DMS114 treated with DMSO at 0.1 percent for 48 hours (cell line): ENCODE results near the gene F2RL2.

ENCODE experiments used
- DNase-seq: peaks from one replicate; lab custom pipeline; 2025; ENCODE audit not compliant: unreplicated experiment; lab: John Stamatoyannopoulos, UW

Gene F2RL2

DNA sequence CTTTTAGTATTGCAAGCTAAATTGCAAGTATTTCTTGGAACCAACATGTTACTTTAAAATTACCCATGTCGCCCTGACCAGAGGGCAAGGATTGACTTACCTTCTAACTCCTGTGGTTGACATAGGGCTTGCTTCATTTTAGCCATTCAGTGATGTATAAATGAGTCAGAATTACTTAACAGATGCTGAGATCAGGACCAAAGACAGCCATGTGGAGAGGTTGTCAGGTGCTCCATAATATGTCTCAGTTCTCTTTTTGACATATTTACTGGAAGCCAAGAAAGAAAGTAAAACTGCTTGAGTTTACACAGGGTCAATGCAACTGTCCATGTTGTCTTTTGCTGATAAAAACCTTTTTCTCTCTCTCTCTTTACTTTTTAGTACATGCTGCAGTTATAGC is 33.2 kb downstream of the F2RL2 start:
- DNase-seq = no peak

- no peak for DNase-seq
Observed at GRCh38 chr5:76586531-76586930, 36.7 kb downstream of the F2RL2 start.

GRCh38 chr5:76585783-76586217 is 37.4 kb downstream of the F2RL2 start:
- no peak for DNase-seq

- no peak for DNase-seq
Observed at GRCh38 chr5:76583163-76584047, 39.8 kb downstream of the F2RL2 start.

GRCh38 chr5:76582230-76583162 is 40.7 kb downstream of the F2RL2 start:
- no peak for DNase-seq

DNA sequence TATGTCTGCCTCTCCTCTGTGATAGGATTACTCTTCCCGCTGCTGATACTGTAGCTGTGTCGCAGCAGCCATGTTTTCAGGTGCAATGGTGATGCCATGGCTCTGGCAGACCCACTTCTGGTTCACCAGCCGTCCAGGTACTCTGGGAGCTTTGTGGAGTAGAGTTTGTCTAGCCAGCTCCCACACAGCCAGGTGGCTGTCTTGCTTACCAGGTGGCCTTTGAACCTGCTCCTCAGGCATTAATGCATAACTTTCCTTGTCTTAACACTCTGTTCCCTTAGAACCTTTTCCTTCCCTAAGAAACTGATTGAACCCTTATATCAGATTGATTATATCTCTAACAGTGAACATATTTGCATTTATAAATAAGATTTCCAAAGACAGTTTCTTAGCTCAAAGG is 42.2 kb downstream of the F2RL2 start:
- no peak for DNase-seq

- no peak for DNase-seq
Observed at GRCh38 chr5:76579166-76579937, 43.9 kb downstream of the F2RL2 start.

DNA sequence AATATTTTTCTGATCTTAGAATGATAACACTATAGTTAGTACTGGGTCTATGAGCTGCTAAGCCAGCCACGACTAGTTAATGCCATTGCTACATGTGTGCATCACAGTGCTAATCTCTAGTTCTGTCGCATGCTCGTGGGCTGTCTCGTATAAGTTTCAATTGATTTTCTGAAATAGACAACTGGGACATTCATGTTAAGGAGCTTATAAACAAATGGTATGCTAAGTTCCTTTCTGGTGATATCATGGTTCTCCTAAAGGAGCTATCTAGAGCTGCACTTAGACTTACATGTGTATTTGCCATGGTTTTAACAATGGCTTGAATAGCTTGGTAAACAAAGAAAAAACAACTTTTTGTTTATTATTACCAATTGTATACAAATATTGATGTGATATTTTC is 46.2 kb downstream of the F2RL2 start:
- no peak for DNase-seq

- DNase-seq = no peak
Observed at GRCh38 chr5:76576450-76576849, 46.8 kb downstream of the F2RL2 start.

DNA sequence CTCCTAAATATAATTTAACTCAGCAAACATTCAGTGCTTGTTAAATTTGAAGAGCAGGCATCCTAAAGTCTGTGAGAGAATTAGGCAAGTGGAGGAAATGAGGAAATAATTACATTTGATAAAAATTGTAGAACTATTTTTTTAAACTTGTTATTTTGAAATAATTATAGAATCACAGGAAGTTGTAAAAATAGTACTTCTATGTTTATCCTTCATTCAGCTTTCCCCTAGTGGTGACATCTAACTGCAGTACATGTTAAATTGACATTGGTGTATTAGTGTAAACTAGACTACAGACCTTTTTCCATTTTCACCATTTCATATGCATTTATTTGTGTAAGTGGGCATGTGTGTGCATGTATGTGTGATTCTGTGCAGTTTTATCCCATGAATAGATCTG is 51.6 kb downstream of the F2RL2 start:
- DNase-seq = no peak

GRCh38 chr5:76570153-76570552 is 53.0 kb downstream of the F2RL2 start:
- no peak for DNase-seq
